Neuronal stem cell (in vitro differentiated cells): ENCODE measurements around the gene SRPRA. TPM values are rescaled to one million over a fixed set of nuclear protein-coding genes. Genes with fewer than 3 reads are reported as not detected.

Source experiments
- DNase-seq: peaks from one replicate; pipeline ENCODE4 v3.0.0-alpha.2; 2013; ENCODE audit warnings: low spot score
- H2AFZ ChIP-seq: one replicate; pipeline ENCODE4 v1.6.1; 2013; ENCODE audit warnings: mild to moderate bottlenecking, low read length, inconsistent platforms
- H2AK5ac ChIP-seq: 2 replicates; pipeline ENCODE4 v1.6.1; 2013; ENCODE audit warnings: low read depth, mild to moderate bottlenecking, inconsistent platforms, low read length, moderate library complexity, mixed read lengths
- H2BK120ac ChIP-seq: 2 replicates; pipeline ENCODE4 v1.6.1; 2013; ENCODE audit warnings: low read depth, mild to moderate bottlenecking, inconsistent platforms, low read length, moderate library complexity, mixed read lengths
- H2BK12ac ChIP-seq: one replicate; pipeline ENCODE4 v1.6.1; 2013; ENCODE audit warnings: low read length, inconsistent platforms
- H2BK15ac ChIP-seq: 2 replicates; pipeline ENCODE4 v1.6.1; 2013; ENCODE audit warnings: mild to moderate bottlenecking, low read length, inconsistent platforms, mixed read lengths
- H2BK5ac ChIP-seq: one replicate; pipeline ENCODE4 v1.6.1; 2013; ENCODE audit warnings: inconsistent platforms, mild to moderate bottlenecking, low read length, moderate library complexity
- H3K14ac ChIP-seq: one replicate; pipeline ENCODE4 v1.6.1; 2013; ENCODE audit warnings: low read length, inconsistent platforms
- H3K18ac ChIP-seq: 2 replicates; pipeline ENCODE4 v1.6.1; 2013; ENCODE audit warnings: low read length, inconsistent platforms
- H3K23ac ChIP-seq: 2 replicates; pipeline ENCODE4 v1.6.1; 2013; ENCODE audit warnings: low read depth, mild to moderate bottlenecking, mixed read lengths, low read length, inconsistent platforms; ENCODE audit not compliant: poor library complexity
- H3K27ac ChIP-seq: replicated peaks from 3 replicates; pipeline ENCODE4 v1.5.1; 2013; ENCODE audit warnings: low read length, inconsistent platforms
- H3K27me3 ChIP-seq, 3 experiments: 2 replicates each; pipeline ENCODE4 v1.6.1; 2013; ENCODE audit warnings: low read length in 3 of 3, mild to moderate bottlenecking in 2 of 3, inconsistent platforms in 1 of 3, low read depth in 1 of 3, mixed read lengths in 1 of 3, moderate library complexity in 1 of 3; ENCODE audit not compliant: control insufficient read depth in 3 of 3, insufficient read depth in 3 of 3
- H3K36me3 ChIP-seq, 2 donors: replicated peaks in 1 of 2; 2 replicates each; pipeline ENCODE4 v1.6.1; 2013; ENCODE audit warnings: low read length in 2 of 2; ENCODE audit not compliant: control insufficient read depth in 2 of 2, insufficient read depth in 2 of 2
- H3K4ac ChIP-seq: 2 replicates; pipeline ENCODE4 v1.6.1; 2013; ENCODE audit warnings: inconsistent platforms, mild to moderate bottlenecking, low read length, moderate library complexity
- H3K4me1 ChIP-seq, 2 donors: 1 replicate in 1 of 2; 2 replicates in 1 of 2; pipeline ENCODE4 v1.6.1; 2013; ENCODE audit warnings: low read length in 2 of 2, low read depth in 1 of 2; ENCODE audit not compliant: control insufficient read depth in 2 of 2, insufficient read depth in 1 of 2
- H3K4me2 ChIP-seq: one replicate; pipeline ENCODE4 v1.6.1; 2013; ENCODE audit warnings: mild to moderate bottlenecking, low read length, inconsistent platforms; ENCODE audit not compliant: insufficient read depth, poor library complexity, severe bottlenecking
- H3K4me3 ChIP-seq, 2 donors: 2 replicates each; pipeline ENCODE4 v1.5.1; 2013; ENCODE audit warnings: low read length in 2 of 2, mild to moderate bottlenecking in 2 of 2, inconsistent platforms in 1 of 2, moderate library complexity in 1 of 2
- H3K79me1 ChIP-seq: one replicate; pipeline ENCODE4 v1.6.1; 2013; ENCODE audit warnings: low read depth, mild to moderate bottlenecking, inconsistent platforms, low read length, moderate library complexity
- H3K9ac ChIP-seq: one replicate; pipeline ENCODE4 v1.6.1; 2013; ENCODE audit warnings: mild to moderate bottlenecking, low read depth, low read length, inconsistent platforms; ENCODE audit not compliant: poor library complexity
- H3K9me3 ChIP-seq, 2 donors: replicated peaks in 1 of 2; 2 replicates each; pipeline versions ENCODE3 to v1.6.1; 2013; ENCODE audit warnings: low read length in 2 of 2, mild to moderate bottlenecking in 2 of 2, inconsistent platforms in 1 of 2, low read depth in 1 of 2, mixed read lengths in 1 of 2, moderate library complexity in 1 of 2; ENCODE audit not compliant: control insufficient read depth in 2 of 2, insufficient read depth in 1 of 2
- H4K8ac ChIP-seq: one replicate; pipeline ENCODE4 v1.6.1; 2013; ENCODE audit warnings: low read depth, mild to moderate bottlenecking, inconsistent platforms, low read length, moderate library complexity
- H4K91ac ChIP-seq: one replicate; pipeline ENCODE4 v1.6.1; 2013; ENCODE audit warnings: low read length, low read depth, mild to moderate bottlenecking, inconsistent platforms; ENCODE audit not compliant: poor library complexity
- WGBS, 2 donors: extraction: QIAGEN DNeasy Blood & Tissue Kit; methylation state at CpG; one replicate each; pipeline ENCODE4 v1.1.7; 2013; ENCODE audit warnings: missing lambda C conversion rate in 2 of 2, mixed read lengths in 1 of 2; ENCODE audit not compliant: insufficient read length in 2 of 2, insufficient replicate concordance in 1 of 2; ENCODE audit errors: extremely low coverage in 2 of 2; 5-methylcytosine and 5-hydroxymethylcytosine counted together
- polyA plus RNA-seq, 2 experiments: library from polyadenylated mRNA; stranded (reverse); fragments of 200-250 nt; gene quantifications; one replicate each; pipeline ENCODE4 v1.2.3, GENCODE V29; 2013

SRPRA gene, protein sequence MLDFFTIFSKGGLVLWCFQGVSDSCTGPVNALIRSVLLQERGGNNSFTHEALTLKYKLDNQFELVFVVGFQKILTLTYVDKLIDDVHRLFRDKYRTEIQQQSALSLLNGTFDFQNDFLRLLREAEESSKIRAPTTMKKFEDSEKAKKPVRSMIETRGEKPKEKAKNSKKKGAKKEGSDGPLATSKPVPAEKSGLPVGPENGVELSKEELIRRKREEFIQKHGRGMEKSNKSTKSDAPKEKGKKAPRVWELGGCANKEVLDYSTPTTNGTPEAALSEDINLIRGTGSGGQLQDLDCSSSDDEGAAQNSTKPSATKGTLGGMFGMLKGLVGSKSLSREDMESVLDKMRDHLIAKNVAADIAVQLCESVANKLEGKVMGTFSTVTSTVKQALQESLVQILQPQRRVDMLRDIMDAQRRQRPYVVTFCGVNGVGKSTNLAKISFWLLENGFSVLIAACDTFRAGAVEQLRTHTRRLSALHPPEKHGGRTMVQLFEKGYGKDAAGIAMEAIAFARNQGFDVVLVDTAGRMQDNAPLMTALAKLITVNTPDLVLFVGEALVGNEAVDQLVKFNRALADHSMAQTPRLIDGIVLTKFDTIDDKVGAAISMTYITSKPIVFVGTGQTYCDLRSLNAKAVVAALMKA
- 34.6 TPM for polyA plus RNA-seq (2013, experiment 1 of 2)
- polyA plus RNA-seq (2013, experiment 2 of 2), result 34.7 TPM

DNA sequence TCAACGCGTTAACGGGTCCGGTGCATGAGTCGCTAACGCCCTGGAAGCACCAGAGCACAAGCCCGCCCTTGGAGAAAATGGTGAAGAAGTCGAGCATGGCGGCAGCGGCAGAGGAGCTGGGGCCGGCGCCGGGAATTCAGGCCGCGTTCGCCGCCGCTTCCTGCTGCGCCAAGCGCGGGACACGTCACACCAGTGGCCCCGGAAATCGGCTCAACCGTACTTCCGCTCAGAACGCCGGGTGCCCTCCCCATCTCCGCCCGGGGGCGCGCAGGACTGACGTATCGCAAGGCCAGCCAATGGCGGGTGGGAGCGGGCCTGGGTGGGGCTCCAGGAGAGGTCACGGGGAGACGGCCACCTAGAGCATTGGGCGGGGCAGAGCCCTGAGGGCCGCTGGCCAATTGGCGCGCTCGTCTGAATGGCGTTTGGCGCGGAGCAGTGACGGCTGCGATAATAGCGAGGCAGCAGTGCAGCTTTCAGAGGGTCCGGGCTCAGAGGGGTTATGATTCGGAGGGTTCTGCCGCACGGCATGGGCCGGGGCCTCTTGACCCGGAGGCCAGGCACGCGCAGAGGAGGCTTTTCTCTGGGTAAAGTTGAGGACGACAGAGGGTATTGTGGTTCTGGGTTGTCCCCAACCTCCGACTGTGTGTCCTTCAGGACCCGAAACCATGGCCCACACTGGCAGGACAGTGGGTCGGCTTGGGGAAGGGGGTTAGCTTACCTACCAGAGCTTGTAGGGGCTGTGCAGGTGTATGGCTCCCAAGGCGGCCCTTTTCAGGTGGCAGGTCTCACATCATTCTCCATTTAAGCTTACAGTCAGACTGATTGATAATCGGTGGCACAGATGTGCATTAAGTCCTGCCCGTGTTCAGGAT lies at the start of gene SRPRA, which contains the start of gene FOXRED1:
Gene SRPRA, minus strand, starts transcription at position 188 of the 872 bp plus-strand sequence. Its CDS starts 91 bp downstream, at position 97.
Gene FOXRED1, plus strand, starts transcription at position 447 of the 872 bp plus-strand sequence. Its CDS starts 53 bp downstream, at position 500.
- Histone ChIP-seq H3K79me1 (no peaks in the 10 kb centered on the region), H3K27me3 (no peaks in the 10 kb centered on the region), H3K9ac (peak within 1 kb of the TSS; percentile 97), H3K4ac (peak within 1 kb of the TSS; percentile 1), H3K36me3 (peaks cover 46 to 67% of the 10 kb centered on the region in 2 donors), H3K4me2 (peak within 1 kb of the TSS; percentile 85), H4K91ac (no peak within 1 kb of the TSS), H3K23ac (peak within 1 kb of the TSS; percentile 66), H2BK12ac (no peak within 1 kb of the TSS), H3K4me3 (peak within 1 kb of the TSS; percentile 89 to 97), H3K14ac (peak within 1 kb of the TSS; percentile 92), H2BK120ac (no peak within 1 kb of the TSS), H2AFZ (peak within 1 kb of the TSS; percentile 86), H3K9me3 (no peaks in the 10 kb centered on the region), H3K27ac (peak within 1 kb of the TSS; percentile 77), H3K4me1 (peaks cover 8 to 15% of the 10 kb centered on the region in 2 donors), H2AK5ac (no peak within 1 kb of the TSS), H4K8ac (peak within 1 kb of the TSS; percentile 33), H2BK5ac (no peak within 1 kb of the TSS), H3K18ac (peak within 1 kb of the TSS; percentile 97), H2BK15ac (no peak within 1 kb of the TSS)
- peak; percentile 99 for DNase-seq
- no CpG with 5 or more reads among the region's 64 CpGs for WGBS, 2 donors

DNA sequence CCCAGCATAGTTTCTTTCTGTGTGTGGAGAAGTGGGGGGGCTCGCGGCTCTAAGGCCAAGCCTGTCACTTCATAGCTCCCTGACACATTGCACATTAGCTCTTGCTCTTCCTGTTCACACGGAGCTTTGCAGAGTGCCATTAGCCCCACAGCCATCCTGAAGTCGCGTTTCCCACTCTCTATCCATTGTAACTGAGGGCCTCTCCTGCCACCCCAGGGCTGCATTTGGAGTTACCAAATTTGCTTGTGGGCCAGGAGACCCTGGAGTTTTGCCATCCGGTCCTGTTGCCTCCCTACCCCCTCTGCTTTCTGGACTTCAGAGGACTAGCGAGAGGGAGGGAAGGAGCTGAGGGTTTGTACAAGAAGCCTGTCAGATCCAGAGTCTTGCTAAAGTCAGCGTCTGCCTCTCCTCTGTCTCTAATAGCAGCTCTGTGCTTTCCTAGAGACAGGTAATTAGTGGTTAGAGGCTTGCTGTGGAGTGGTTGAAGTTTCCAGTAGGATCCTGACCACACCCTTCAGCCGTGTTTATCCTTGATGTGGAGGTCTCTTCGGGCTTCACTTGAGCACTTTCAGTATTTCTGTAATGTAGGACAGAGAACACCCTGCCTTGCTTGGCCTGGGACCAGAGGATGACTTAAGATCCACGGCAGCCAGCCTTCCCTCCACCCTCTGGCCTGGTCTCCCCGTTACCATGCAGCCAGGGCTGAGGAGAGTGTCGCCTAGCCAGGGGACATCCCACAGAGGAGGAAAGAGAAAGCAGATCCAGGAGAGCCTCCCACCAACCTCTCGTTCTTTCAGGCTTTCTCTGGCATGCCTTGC lies 49.3 kb upstream of the SRPRA start:
- Histone ChIP-seq H2BK120ac (no peak overlapping the region), H3K4ac (no peak overlapping the region), H2AK5ac (no peak overlapping the region), H2AFZ (no peak overlapping the region), H2BK15ac (no peak overlapping the region), H3K36me3 (peaks cover 0 to 21% of the 10 kb centered on the region in 2 donors), H3K9ac (no peak overlapping the region), H3K4me3 (no peak overlapping the region), H3K4me2 (no peak overlapping the region), H3K27ac (no peak overlapping the region), H3K4me1 (peaks cover 4 to 9% of the 10 kb centered on the region in 2 donors), H3K23ac (no peak overlapping the region), H3K27me3 (no peaks in the 10 kb centered on the region), H2BK5ac (no peak overlapping the region), H3K14ac (peak overlapping the region; percentile 31), H3K18ac (peak overlapping the region; percentile 11), H3K9me3 (peaks cover 0 to 4% of the 10 kb centered on the region in 2 donors), H2BK12ac (no peak overlapping the region), H4K8ac (no peak overlapping the region), H4K91ac (no peak overlapping the region), H3K79me1 (no peaks in the 10 kb centered on the region)
- WGBS, 2 donors, result no CpG with 5 or more reads among the region's 14 CpGs
- DNase-seq, result no peak

DNA sequence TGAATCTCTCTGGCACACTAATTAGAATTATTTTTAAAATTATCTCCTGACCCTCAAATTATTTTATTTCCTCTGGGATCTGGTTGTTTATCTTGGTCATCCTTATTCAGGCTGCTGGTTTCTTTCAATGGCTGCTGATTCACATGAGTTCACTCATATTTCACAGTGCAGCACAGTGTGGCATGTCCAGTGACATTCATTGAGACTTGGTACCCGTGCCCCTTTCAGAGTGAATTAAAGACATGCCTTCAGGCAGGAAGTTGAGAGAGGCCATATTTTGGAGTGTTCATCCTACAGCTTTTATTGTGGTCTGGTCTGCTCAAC lies 48.7 kb upstream of the SRPRA start:
- H3K27ac ChIP-seq, result no peak overlapping the region
- H3K4ac ChIP-seq, result no peak overlapping the region
- peaks cover 0 to 21% of the 10 kb centered on the region in 2 donors for H3K36me3 ChIP-seq
- H3K79me1 ChIP-seq, result no peaks in the 10 kb centered on the region
- no peak for DNase-seq
- H3K4me1 ChIP-seq, result peaks cover 4 to 9% of the 10 kb centered on the region in 2 donors
- no peak overlapping the region for H2BK15ac ChIP-seq
- no peak overlapping the region for H2BK5ac ChIP-seq
- H3K9me3 ChIP-seq, result peaks cover 0 to 4% of the 10 kb centered on the region in 2 donors
- no peak overlapping the region for H4K8ac ChIP-seq
- no peak overlapping the region for H2BK120ac ChIP-seq
- no peak overlapping the region for H3K18ac ChIP-seq
- no peak overlapping the region for H2BK12ac ChIP-seq
- H3K4me2 ChIP-seq, result no peak overlapping the region
- no peak overlapping the region for H3K14ac ChIP-seq
- no peak overlapping the region for H2AFZ ChIP-seq
- H4K91ac ChIP-seq, result no peak overlapping the region
- H3K4me3 ChIP-seq, result no peak overlapping the region
- no peak overlapping the region for H2AK5ac ChIP-seq
- no CpG with 5 or more reads among the region's 1 CpG for WGBS, 2 donors
- no peak overlapping the region for H3K23ac ChIP-seq
- no peak overlapping the region for H3K9ac ChIP-seq
- no peaks in the 10 kb centered on the region for H3K27me3 ChIP-seq
